GM21717 (cell line): ENCODE measurements around the gene RGS8.

Experiments used
- ATAC-seq: cut with Tn5 transposase; IDR thresholded peaks from one replicate; pipeline ENCODE4 v1.9.1; 2021; ENCODE audit warnings: mild to moderate bottlenecking, moderate library complexity; ENCODE audit not compliant: unreplicated experiment

Gene RGS8

DNA sequence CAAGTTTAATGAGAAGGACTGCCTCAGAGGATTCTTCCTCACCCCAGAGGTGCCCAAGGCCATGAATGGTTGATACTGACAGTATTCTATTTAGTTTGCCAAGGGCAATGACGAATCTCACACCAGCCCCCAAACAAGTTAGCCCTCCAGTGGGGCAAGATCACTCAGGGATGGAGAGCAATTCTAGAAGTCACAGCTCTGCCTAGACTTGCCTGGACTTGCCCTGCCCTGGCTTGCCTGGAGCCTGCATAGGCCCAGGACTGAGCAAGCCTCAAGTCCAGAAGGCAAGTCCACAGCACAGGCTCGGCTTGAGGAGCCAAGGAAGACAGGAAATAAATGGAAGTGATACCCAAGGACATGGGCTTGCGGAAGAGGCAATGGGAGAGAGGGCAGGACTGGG lies 40.7 kb downstream of the RGS8 start:
- ATAC-seq, result no peak

DNA sequence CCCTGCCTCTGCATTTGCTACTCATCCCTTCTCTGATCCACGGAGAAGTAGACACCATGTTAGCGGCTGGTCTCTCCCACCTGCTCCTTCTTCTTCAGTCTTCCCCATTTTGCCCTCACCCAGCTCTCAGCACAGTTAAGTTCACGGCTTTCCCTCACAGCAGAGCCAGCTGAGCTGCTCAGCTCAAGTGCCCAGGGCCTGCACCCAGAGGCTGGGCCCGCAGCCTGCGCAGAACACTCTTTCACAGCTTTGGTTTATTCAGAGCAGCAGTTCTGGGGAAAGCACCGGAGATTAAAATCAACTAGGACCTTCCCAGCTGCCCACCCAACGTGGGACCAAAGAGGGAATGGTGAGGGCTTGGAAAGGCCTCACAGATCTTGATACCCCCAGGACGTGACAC lies 41.9 kb downstream of the RGS8 start:
- no peak for ATAC-seq

DNA sequence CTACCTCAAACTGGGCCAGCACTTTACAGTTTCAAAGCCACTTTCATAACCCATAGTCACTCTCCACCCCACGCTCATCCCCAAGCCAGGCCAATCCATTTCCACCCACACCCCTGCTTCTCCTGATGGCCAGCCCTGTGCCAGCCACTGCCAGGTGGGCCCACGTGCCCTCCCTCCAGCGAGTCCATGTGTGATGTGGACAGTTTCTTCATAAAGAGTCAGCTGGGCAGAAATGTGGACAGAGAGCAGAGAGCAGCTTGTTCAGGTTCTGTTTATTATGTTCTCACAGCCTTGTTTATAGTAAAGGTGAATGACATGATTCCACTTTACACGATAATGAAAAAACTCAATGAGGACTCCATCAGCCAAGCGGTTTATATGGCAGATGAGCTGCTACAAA lies 42.8 kb downstream of the RGS8 start:
- no peak for ATAC-seq

DNA sequence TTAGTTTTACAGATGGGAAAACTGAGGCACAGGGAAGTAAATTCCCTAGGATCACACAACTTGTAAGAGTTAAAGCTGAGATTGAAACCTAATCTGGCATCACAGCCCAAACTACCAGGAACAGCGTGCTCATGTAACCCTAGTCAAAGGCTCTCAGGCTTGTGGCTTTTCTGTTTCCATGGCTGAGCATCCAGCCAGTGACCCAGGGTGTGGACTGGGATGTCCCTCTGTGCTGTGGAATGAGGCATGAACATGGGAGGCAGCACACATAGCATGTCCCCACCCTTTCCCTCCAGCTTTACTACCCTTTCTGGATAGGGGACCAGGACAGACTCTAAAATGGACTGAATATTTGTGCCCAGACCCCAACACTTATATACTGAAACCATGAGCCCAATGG lies 45.1 kb downstream of the RGS8 start:
- ATAC-seq, result no peak

DNA sequence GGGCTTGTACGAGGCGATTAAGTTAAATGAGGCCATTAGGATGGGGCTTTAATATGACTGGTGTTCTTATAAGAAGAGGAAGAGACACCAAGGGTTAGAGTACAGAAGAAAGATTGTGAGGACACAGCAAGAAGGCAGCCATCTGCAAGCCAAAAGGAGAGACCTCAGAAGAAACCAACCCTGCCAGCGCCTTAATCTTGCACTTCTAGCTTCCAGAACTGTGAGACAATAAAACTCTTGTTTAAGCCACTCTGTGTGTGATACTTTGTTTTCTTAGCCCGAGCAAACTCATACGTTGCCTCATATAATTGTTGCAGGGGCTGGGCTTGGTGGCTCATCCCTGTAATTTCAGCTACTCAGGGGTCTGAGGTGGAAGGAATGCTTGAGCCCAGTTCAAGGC lies 46.6 kb downstream of the RGS8 start:
- no peak for ATAC-seq

DNA sequence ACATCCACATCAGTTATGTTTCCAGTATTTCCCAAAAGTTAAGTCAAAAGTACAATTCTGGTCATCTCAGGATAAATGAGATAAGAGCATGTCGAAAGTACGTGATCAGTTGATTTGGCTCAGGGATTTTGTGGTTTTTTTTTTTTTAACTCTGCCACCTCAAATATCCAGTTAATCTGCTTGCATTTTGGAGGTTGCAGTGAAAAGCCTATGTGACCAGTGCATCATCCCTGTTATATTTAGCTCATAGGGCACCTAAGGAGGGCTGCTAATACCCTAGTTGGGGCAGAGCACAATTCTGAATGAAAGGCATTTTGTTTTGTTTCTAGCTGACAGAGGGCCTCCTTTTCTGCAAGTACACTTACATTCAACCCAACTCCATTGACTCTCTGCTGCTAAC lies 48.5 kb downstream of the RGS8 start:
- ATAC-seq, result no peak
